Measurements from ENCODE around the gene IPO11. TPM values are rescaled to one million over a fixed set of nuclear protein-coding genes. Genes with fewer than 3 reads are reported as not detected.

IPO11 gene
- 14.6 to 15.7 TPM (median 15.3 TPM) in 5 replicates for total RNA-seq (2022; extraction: Qiagen RNA extraction)

GRCh38 chr5:62412549-62413329 is at the start of gene IPO11:
Gene IPO11, plus strand, starts transcription at chr5:62412763. Its CDS starts 24,517 bp downstream, at chr5:62437280.

DNA sequence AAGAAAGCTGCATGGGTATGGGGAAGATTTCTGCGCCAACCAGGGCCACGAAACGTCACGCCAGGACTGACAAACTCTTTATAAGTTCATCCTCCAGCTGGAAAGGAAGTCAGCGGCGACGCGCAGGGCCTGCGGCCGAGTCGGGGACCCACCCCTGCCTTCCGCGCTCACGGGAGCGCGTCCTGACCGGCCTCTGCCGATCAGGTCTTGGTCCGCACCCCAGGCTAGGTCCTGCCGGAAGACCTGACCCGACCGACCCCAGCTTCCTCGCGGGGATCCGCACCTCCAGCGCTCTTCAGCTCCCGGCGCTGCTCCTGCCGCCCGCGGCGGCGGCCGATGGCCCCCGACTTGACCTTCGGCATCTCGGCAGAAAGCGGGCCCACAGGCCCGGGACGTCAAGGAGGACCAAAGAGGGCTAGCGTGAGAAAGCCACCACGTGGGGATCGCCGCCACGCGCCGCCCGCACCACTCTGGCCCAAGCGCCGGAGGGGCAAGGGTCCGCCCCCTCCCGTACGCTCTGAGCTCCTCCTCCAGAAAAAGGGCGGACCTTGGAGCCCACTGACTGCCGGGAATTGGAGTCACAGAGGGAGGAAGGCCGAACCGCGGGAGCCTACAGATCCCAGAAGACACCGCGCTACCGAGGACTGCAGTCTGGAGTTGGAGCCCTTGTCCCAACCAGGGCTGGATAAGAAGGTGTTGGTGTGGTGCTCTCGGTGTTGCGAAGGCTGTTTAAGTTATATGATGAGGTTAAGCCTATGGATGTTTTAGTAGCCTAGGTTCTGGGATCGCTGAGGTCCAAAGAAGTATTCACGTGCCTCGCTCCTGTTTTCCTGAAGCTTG is 8.9 kb upstream of the IPO11 start, which contains the start of gene DIMT1:
Gene DIMT1, minus strand, starts transcription at position 495 of the 840 bp plus-strand sequence. Its CDS starts 133 bp downstream, at position 362.

GRCh38 chr5:62578540-62578939 is 166.0 kb downstream of the IPO11 start, which contains the start of gene LRRC70:
Gene LRRC70, plus strand, starts transcription at chr5:62578819. Its CDS starts 620 bp downstream, at chr5:62579439.

Other genes with a start within 250 kb of the IPO11 start
- 26.8 to 47.0 TPM (median 33.5 TPM) in 5 replicates for gene KIF2A, start 106.6 kb upstream of the IPO11 start, total RNA-seq (2022; extraction: Qiagen RNA extraction)
- gene DIMT1, start 8.9 kb upstream of the IPO11 start, total RNA-seq (2022; extraction: Qiagen RNA extraction): 35.9 to 40.7 TPM (median 37.9 TPM) in 5 replicates
- gene LRRC70, start 166.1 kb downstream of the IPO11 start, total RNA-seq (2022; extraction: Qiagen RNA extraction): 0.11 to 0.31 TPM (median 0.13 TPM) in 5 replicates

Measured in A549 treated with AZD2906 at 1 μM for 4 hours (cell line).